Neural progenitor cell (in vitro differentiated cells): ENCODE measurements around the gene ARHGEF26.

ENCODE experiments used
- EZH2 ChIP-seq: fragments of 200-600 bp; sonication (generic); IDR thresholded peaks from 2 replicates; pipeline ENCODE4 v1.6.1; 2017; ENCODE audit warnings: antibody characterized with exemption, mild to moderate bottlenecking, moderate library complexity
- TF ChIP-seq, protein P1 (sequence below): fragments of 200-600 bp; sonication (generic); IDR thresholded peaks from 2 replicates; pipeline ENCODE4 v1.5.1; 2017; ENCODE audit warnings: antibody characterized with exemption, mild to moderate bottlenecking

DNA sequence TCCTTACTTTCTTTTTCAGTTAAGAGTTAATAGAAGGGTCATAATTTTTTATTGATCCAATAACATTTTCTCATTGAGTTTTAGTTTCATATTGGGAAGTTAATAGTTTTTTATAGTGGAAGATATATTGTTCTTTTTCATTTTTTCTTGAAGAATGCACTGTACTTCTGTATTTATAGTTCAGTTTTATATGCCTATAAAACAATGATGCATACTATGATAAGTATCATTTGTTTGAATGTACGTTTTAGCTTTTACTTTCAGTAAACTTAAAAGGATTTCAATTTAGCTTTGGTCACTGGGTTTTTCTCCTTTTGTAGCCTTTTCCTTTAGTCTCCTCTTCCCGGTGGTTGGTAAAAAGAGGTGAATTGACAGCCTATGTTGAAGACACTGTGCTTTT is 104.3 kb downstream of the ARHGEF26 start:
- TF ChIP-seq, protein P1, sequence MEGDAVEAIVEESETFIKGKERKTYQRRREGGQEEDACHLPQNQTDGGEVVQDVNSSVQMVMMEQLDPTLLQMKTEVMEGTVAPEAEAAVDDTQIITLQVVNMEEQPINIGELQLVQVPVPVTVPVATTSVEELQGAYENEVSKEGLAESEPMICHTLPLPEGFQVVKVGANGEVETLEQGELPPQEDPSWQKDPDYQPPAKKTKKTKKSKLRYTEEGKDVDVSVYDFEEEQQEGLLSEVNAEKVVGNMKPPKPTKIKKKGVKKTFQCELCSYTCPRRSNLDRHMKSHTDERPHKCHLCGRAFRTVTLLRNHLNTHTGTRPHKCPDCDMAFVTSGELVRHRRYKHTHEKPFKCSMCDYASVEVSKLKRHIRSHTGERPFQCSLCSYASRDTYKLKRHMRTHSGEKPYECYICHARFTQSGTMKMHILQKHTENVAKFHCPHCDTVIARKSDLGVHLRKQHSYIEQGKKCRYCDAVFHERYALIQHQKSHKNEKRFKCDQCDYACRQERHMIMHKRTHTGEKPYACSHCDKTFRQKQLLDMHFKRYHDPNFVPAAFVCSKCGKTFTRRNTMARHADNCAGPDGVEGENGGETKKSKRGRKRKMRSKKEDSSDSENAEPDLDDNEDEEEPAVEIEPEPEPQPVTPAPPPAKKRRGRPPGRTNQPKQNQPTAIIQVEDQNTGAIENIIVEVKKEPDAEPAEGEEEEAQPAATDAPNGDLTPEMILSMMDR = no peak
- no peak for TF ChIP-seq EZH2
